ENCODE results near the gene NCSTN.
"Not testable (repeated sequence)": the region's sequence is repeated elsewhere in the genome, so short reads cannot be mapped to it uniquely, and the experiment has no call there.

Gene NCSTN

DNA sequence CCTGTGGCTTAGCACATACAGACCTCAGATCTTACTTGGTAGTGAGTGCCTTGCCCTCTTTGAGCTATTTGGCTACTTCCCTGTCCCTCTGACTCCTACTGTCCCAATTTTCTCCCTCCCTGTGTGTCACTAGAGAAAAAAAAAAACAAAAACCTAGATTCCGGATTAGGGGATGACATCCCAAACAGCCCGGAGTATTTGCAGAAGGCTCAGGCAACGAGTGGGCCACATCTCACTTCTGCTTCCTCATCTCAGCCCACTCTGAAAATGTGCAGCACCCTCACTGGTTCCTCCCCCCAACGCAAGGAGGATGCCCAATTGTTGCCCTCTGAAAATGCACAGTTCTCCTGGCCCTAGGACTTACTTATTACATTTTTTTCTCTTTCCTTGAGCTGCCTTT is 28.6 kb downstream of the NCSTN start:
- DNase-seq (ENCODE audit: low read depth) = no peak

DNA sequence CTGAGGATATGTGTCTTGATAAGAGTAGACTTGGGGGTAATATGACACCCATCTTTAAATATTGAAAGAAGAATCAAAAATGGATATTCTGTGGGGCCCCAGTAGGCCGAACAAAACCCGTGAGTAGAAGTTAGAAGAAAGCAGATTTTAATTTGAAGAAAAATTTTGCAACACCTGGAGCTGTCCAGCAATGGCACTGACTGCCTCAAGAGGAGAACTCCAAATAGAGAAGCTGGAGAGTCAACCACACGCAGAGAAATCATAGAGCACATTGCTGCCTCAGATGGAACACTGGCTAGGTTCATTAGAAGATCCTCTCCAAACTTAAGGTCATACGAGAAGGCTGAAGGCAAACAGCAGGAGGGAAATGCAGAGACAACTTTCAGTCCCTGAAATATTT is 30.5 kb downstream of the NCSTN start:
- no peak for DNase-seq (ENCODE audit: low read depth)

DNA sequence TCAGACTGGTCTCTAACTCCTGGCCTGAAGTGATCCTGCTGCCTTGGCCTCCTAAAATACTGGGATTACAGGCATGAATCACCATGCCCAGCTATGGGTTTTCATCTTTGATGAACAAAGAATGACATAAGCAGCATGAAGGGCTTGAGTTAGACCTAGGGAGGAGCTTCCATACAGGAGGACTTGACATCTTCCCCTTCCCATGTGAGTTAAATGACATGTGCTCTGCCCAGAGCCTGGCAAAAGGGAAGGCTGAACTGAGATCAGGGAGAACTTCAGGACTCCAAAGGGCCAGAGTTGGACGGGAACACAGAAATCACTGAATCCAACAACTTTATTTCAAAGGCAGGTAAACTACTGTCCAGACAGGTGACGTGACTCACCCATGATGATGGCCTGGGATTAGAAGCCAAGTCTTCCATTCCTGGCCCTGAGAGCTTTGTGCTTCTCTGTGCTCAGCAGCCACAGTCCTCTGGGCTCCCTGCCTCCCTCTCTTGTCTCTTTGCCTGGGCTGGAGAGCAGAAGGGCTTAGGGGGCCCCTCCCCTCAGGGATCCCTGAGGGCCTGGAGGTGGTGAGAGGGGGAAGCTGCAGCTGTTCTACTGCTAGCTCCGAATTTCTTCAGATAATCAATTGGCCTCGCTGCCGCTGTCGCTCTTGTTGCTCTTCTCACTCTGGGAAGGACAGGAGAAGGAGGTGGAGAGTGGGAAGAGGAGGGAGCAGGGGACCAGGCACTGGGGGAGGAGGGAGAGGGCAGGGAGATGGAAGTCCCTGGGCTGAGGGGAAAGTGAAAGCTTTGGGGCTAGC is 31.3 kb downstream of the NCSTN start:
- DNase-seq (ENCODE audit: low read depth) = peak; percentile 20

DNA sequence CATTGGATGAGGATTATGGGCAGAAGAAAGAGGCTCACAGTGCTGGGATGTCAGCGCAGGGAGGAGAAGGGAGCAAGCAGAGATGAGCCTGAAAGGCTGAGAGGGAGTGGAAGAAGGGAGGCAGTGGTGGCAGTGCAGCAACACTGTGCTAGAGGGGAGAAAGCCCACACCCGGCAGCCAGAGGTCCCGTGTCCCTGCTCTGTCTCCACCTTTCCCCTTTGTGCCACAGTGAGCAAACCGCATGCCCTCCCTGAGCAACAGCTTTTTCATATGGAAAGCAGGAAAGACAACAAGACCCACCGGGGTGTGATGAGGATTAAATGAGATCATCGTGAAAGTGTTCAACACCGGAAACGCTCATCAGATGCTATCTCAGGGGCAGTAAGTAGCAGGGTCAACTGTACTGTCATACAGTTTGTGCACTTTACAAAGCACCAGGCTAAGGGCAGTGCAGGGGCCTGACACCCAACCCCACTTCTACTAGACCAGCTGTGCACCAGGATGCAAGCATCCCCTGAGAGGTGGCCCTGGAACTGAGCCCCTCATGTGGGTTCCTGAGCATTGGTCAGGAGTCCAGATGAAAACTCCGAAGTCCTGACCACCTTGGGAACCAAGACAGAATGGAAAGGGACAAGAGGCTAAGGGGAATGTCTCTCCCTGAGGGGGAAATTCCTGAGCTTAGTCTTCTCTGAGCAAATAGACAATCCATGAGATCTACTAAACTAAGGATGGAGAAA is 32.8 kb downstream of the NCSTN start:
- peak; percentile 82 for DNase-seq (ENCODE audit: low read depth)

DNA sequence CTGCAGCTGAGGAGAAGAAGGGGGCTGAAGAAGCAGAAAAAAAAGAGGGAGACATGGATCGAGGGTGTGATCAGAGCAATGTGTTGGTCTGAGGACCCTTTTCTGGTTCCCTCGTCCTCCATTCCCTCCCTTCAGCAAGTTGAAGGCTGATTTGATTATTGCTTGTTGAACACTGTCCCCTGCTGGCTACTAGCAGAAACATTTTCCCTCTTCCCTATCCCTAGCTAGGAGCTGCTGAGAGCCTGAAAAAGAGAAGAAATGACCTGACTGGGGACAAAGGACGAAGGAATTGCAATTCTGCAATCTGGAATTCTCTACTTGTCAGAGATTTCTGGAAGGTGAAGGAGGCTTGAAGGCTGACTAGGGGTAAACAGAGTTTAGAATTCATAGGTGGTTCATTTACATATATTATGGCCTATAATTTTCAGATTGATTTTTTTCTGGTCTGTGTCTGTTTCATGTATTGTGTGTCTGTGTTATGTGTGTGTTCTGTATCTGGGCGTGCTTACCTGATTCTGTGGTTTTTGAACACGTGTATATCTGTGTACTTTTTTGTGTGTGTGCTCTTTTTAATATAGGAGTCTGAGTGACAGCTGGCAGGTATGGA is 33.4 kb downstream of the NCSTN start:
- DNase-seq (ENCODE audit: low read depth) = peak; percentile 79

DNA sequence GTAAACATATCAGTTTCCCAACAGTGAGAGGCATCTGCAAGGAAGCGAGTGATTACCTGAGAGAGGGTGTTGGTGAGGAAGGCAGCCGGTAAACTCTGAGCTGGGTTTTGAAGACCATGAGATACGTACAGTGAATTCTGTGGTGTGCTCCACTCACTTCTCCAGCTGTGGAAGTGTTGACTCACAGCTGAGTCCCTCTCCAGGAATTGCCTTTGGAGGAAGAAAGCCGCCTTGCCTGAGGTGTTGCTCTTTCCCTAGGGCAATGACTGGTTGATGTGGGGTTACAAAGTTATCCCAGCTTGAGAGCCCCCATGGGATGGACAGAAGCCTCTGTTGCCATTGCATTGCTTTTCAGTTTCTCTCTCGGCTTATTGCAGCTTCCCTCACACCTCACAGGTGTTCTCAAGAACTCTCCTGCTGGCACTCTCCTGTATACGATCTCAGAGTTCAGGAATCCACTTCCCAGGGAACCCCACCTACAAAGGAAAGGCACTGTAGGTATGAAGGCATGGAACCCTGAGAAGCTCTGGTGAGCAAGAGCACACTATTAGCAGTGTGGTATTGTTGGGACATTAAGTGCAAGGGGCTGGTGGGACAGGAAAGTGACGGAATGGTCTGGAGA is 34.5 kb downstream of the NCSTN start:
- peak; percentile 91 for DNase-seq (ENCODE audit: low read depth)

DNA sequence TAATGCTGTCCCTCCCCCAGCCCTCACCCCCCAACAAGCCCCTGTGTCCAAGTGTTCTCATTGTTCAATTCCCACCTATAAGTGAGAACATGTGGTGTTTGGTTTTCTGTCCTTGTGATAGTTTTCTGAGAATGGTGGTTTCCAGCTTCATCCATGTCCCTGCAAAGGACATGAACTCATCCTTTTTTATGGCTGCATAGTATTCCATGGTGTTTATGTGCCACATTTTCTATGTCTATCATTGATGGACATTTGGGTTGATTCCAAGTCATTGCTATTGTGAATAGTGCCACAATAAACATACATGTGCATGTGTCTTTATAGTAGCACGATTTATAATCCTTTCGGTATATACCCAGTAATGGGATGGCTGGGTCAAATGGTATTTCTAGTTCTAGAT is 41.6 kb downstream of the NCSTN start:
- DNase-seq (ENCODE audit: low read depth) = not testable (repeated sequence)

DNA sequence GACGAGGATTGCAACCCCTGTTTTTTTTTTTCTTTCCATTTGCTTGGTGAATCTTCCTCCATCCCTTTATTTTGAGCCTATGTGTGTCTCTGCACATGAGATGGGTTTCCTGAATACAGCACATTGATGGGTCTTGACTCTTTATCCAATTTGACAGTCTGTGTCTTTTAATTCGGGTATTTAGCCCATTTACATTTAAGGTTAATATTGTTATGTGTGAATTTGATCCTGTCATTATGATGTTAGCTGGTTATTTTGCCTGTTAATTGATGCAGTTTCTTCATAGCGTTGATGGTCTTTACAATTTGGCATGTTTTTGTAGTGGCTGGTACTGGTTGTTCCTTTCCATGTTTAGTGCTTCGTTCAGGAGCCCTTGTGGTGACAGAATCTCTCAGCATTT is 45.2 kb downstream of the NCSTN start:
- DNase-seq (ENCODE audit: low read depth) = not testable (repeated sequence)

DNA sequence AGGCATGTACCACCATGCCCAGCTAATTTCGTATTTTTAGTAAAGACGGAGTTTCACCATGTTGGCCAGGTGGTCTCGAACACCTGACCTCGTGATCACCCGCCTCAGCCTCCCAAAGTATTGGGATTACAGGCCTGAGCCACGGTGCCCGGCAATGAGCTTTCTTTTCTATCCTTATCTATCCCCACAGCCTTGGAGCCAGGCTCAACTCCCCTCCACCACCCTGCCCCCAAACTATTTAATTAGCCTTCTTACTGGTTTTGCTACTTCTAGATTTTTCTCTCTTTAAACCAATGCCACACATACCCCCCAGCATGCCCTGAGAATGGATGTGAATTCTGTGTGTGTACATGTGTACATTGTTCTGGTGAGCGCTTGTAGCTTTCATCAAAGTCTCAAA is 51.5 kb downstream of the NCSTN start:
- DNase-seq (ENCODE audit: low read depth) = no peak

DNA sequence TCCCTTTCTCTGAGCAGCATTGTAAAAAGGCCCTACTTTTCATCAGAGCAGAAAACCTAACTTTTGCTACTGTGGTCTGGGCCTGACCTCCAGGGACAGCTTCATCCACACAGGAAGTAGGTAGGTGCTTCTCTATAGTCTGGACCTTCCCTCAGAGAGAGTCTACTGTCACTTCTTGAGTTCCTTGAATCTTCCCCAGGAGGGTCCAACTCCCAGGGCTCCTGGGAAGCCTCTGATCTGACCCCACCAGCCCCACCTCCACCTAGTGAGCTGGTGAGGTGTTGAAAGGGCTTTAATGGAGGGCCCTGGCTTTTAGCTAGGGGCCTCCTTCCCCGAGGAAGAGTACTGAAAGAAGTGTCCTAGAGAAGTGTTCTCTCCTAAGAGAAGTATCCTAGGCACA is 54.5 kb downstream of the NCSTN start:
- no peak for DNase-seq (ENCODE audit: low read depth)

DNA sequence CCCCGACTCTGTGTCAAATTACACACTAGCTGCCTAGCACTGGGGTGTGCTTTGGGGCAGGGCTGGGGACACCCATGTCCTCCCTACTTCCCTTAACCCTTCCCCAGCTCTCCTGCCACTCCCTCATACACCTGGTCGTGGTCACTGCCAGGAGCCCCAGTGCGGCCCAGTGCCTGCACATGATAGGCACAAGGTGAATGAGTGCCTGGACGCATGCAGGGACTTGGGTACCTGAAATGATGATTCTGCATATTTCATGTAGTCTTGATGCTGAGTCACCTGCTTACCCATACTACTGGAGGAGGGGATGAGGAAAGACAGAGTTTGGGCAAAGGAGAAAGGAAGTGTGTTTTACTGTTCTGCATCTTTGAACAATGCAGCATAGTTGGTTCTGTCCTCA is 55.6 kb downstream of the NCSTN start:
- no peak for DNase-seq (ENCODE audit: low read depth)

DNA sequence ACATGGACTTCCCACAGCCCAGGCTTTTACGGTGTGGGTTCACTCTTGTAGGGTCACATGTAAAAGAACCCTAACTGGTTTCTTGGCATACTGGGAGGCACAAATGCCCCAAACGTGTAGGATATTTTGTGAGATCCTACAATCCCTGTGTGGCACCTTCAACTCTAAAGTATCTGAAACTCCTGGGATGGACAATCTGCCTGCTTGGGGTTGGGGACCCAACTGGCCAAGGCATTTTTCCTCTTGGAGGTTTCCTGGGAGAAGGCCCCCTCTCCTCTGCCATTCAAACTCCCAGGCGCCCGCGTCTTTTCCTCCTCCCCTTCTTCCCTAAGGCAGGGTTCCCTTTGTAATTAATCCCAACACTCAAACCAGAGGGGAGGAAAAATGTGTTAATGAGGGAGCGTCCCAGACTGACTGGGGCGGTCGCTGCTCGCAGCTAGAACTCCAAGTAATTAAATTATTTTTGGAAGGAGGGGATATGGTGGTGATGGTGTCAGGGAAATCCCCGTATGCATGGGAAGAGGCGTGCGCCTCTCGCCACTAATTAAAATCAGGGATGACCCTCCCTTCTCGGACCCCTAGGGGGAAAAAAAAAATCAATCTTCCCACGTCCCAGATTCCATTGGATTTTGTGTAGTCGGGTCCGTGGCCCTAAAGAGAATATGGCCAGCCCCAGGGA is 56.5 kb downstream of the NCSTN start:
- no peak for DNase-seq (ENCODE audit: low read depth)

DNA sequence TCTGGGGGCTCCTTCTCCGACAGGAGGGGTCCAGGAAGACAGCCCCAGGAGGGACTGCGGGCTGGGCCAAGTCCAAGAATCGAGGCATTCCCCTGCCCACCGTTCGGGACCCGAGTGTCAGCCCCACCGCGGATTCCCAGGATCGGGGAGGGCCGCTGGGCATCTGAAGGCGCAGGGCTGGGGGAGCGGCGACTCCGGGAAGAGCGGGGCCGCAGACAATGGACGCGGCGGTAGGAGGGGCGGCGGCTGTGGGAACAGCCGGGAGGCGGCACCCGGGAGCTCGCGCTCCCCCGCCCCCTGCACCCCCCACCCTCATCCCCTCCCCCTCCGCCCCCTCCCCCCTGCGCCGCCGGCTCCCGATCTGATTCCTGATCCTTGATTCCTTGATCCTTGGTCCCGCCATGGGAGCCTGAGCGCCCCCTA is 57.1 kb downstream of the NCSTN start, which contains the start of gene VANGL2:
VANGL2 (plus strand) TSS at position 342 of the 423 bp plus-strand sequence. CDS start 15,274 bp downstream, outside the sequence.
- no peak for DNase-seq (ENCODE audit: low read depth)

DNA sequence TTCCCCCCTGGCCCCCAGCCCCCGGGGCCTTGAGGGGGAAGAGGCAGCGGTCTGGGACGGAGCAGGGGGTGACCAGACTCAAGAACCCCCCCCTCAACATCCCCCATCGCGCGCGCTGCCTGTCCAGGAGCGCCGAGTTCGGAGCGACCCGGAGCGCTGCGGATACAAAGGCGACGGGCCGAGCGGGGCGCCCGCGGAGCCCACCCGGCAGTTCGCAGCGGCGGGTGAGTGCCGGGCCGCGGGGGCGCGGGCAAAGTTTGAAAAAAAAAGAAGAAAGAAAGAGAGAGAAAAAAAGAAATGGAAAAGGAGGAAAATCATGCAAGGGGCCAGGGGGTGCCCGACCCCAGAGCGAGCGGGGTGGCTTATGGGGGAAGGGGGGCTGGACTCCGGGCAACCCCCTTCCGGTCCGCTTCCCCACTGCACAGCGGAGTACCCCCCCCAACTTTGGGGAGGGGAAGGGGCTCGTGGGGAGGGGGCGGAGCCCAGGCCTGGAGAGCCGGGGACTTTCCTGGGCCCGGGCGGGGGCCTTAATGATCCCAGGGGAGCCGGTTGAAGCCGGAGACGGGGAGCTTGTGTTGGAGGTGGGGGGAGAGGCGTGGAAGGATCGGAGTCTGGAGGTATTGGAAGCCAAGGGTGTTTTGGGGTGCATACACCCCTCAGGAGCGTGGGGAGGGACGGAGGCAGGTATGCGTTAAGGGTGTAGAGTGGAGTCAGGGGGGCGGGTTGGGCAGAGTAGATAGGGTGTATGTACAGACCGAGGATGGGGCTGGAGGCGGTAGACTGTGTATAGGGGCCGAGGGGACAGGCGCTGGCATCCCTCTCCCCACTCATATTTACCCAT is 57.7 kb downstream of the NCSTN start:
- DNase-seq (ENCODE audit: low read depth) = no peak

DNA sequence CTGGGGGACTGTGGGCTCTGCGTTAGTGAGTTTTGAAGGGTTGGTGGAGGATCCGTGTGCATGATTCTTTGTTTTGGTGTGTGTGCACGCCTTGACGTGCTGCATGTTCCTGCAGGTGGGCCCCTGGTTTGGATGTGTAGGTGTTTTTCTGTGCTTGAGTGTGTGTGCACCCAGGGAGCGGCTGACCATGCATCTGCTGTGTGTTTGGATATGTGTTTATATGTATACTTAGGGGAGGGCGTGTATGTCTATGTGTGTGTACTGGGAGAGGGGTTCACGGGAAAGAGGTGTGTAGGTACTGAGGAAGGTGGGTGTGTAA is 58.3 kb downstream of the NCSTN start:
- DNase-seq (ENCODE audit: low read depth) = no peak

DNA sequence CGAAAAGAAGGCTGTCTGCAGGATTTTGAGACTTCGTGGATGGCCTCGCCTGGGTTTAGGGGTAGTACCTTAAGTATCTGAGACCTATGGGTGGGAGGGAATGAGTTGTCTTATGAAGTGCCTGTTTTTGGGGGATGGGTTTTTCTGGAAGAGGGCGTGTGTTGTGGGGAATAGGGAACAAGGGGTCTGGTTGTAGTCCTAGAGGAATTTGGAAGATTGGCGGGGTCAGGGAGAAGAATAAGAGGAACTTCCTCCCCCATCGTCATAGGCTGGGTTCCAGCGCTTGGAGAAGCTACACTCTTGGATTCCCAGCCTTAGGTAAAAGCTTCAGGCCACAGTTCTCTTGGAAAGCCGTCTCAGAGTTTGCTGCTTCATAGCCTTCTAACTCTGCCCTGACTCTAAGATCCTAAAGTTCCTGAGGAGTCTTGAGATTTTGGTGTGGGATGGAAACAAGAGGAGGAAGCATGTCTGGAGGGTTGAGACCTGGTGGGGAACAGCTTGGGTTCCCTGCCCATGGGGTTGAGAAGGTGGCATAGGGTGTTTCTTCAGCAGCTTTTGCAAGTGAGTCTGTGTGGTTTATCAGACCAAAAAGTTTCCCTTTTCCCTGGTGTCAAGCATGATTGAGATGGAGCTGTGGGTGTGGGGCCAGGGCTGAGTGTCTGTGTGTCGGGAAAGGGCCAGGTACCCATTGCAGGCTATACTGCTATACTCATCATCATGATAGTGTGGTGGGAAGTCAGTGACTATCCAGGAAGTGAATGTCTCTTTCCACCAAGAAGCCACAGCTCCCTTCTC is 59.0 kb downstream of the NCSTN start:
- DNase-seq (ENCODE audit: low read depth) = no peak

DNA sequence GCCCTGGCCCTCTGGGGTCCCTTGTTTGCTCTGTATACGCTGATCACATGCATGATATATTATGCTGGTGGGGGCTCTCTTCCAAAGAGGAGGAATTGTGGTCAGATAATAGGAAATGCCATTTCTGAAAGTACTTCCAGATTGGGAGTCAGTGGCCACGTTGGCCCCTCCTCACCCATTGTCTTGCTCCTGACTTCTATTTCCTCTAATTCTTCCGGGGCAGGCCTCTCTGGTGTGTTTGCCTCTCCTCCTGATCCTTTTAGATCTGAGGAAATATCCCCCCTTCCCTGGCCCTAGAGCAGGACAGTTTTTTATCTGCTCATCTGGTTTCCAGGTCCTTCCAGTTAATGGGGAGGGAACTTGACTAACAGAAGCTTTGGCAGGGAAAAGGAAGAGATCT is 60.1 kb downstream of the NCSTN start:
- no peak for DNase-seq (ENCODE audit: low read depth)

DNA sequence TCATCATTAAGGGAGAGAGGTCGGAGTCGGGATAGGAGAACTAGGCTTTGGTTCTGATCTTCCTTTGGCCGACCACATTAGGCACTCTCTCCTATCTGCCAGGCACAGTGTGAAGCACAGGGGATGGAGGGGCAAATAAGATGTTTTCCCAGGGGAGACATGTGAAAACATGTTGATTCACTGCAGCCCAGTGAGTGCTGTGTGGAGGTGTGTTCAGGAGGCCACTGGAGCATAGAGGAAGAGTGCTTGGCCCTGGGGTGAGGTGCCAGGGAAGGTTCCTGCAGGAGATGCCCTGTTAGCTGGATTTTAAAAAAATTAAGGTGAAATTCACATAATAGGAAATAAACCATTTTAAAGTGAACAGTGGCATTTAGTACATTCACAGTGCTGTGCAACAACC is 60.9 kb downstream of the NCSTN start:
- DNase-seq (ENCODE audit: low read depth) = no peak

DNA sequence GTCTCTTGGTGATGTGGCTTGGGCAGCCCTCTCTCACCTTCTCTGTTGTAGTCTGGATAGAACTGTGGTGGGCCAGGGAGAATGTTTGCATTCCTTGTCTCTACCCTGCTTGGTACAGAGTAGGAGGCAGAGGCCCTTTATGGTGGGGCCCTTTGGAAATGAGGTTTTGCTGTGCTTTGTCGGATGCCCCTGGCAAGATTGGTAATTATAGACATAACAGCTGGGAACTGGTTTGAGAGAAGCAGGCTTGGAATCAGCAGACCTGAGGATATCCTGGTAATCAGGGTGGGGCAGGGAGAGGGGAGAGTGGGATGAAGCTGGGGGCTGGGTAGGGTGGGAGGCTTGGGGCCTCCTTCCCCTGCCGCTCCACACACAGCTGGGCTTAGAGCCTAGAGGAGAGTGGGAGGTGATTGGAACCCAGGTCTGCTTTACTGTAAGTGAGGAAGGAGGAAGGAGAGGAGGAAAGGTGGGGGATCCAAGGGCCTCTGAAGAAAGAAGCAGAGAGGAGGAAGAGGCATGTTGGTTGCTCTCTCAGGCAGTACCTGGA is 62.2 kb downstream of the NCSTN start:
- DNase-seq (ENCODE audit: low read depth) = no peak

All from ELR (cell line).